ENCODE data around the gene PTGES3.

DNA sequence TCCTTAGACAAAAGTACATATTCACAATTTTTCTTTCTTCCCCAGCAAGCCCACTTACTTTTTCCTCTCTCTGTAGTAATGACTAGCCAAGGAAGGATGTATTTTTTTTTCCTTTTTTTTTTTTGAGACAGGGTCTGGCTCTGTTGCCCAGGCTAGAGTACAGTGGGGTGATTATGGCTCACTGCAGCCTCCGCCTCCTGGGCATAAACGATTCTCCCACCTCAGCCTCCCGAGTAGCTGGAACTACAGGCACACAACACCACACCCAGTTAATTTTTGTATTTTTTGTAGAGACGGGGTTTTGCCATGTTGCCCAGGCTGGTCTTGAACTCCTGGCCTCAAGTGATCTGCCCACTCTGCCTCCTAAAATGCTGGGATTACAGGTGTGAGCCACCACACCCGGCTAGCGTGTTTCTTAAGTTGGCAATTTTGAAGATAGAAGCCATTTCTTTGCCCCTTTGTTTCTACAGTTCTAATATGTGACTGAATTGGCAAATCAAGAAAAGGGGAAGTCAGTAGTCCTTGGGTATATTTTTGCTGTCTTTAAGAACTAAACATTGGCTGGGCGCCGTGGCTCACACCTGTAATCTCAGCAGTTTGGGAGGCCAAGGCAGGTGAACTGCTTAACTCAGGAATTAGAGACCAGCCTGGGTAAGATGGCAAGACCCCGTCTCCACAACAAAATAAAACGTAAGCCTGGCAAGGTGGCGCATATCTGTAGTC lies 40.2 kb upstream of the PTGES3 start:
- TF ChIP-seq POLR2A (IDR thresholded peaks at IDR 0.05): no peak
- TF ChIP-seq, protein P1, sequence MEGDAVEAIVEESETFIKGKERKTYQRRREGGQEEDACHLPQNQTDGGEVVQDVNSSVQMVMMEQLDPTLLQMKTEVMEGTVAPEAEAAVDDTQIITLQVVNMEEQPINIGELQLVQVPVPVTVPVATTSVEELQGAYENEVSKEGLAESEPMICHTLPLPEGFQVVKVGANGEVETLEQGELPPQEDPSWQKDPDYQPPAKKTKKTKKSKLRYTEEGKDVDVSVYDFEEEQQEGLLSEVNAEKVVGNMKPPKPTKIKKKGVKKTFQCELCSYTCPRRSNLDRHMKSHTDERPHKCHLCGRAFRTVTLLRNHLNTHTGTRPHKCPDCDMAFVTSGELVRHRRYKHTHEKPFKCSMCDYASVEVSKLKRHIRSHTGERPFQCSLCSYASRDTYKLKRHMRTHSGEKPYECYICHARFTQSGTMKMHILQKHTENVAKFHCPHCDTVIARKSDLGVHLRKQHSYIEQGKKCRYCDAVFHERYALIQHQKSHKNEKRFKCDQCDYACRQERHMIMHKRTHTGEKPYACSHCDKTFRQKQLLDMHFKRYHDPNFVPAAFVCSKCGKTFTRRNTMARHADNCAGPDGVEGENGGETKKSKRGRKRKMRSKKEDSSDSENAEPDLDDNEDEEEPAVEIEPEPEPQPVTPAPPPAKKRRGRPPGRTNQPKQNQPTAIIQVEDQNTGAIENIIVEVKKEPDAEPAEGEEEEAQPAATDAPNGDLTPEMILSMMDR (IDR thresholded peaks at IDR 0.05 in 8 of 11, conservative IDR thresholded peaks at IDR 0.05 in 3 of 11): no peak
